ENCODE results near the gene NFYC.

NFYC gene

GRCh38 chr1:40762144-40762923 is 70.8 kb downstream of the NFYC start:
- DNase-seq = no peak

- DNase-seq = no peak
These were observed 72.4 kb downstream of the NFYC start for GRCh38 chr1:40763742-40764532.

GRCh38 chr1:40764981-40765380 is 73.5 kb downstream of the NFYC start:
- DNase-seq = no peak

GRCh38 chr1:40766017-40766416 is 74.5 kb downstream of the NFYC start:
- DNase-seq = no peak

- DNase-seq = no peak
These were observed 75.1 kb downstream of the NFYC start for GRCh38 chr1:40766560-40766959.

GRCh38 chr1:40768146-40768990 is 76.9 kb downstream of the NFYC start:
- no peak for DNase-seq

- no peak for DNase-seq
These were observed 78.3 kb downstream of the NFYC start for GRCh38 chr1:40769815-40770214.

GRCh38 chr1:40770296-40771070 is 79.0 kb downstream of the NFYC start:
- DNase-seq = no peak

GRCh38 chr1:40772146-40772955 is 80.8 kb downstream of the NFYC start:
- no peak for DNase-seq

- DNase-seq = no peak
These were observed 82.3 kb downstream of the NFYC start for GRCh38 chr1:40773748-40774265.

- peak; percentile 48 for DNase-seq
These were observed 82.9 kb downstream of the NFYC start for GRCh38 chr1:40774266-40774998.

- DNase-seq = no peak
These were observed 85.0 kb downstream of the NFYC start for GRCh38 chr1:40776236-40777072.

- DNase-seq = no peak
These were observed 85.9 kb downstream of the NFYC start for GRCh38 chr1:40777224-40777970.

- no peak for DNase-seq
These were observed 89.4 kb downstream of the NFYC start for GRCh38 chr1:40780678-40781607.

- DNase-seq = no peak
These were observed 90.1 kb downstream of the NFYC start for GRCh38 chr1:40781608-40781971.

GRCh38 chr1:40782371-40782956 is 91.0 kb downstream of the NFYC start:
- DNase-seq = no peak
